HepG2 (cell line): ENCODE results near the gene FAM181A. TPM values are rescaled to one million over a fixed set of nuclear protein-coding genes. Genes with fewer than 3 reads are reported as not detected.

Source experiments
- CBX2 ChIP-seq, 2 experiments: fragments of 200-600 bp in 1 of 2; sonication (generic); formaldehyde crosslinking in 1 of 2; IDR thresholded peaks; 2 replicates each; pipeline versions ENCODE4 v1.7.0 to v1.8.1; 2018 to 2022; ENCODE audit warnings: low read depth in 2 of 2, low read length in 1 of 2, mild to moderate bottlenecking in 1 of 2, missing genetic modification reagents in 1 of 2
- DNMT1 ChIP-seq: sonication (generic); formaldehyde crosslinking; IDR thresholded peaks from 2 replicates; pipeline ENCODE4 v1.5.1; 2020; ENCODE audit warnings: mild to moderate bottlenecking, missing genetic modification reagents
- ETS1 ChIP-seq: sonication (generic); formaldehyde crosslinking; IDR thresholded peaks from 2 replicates; pipeline ENCODE4 v1.4.0; 2020; ENCODE audit warnings: missing genetic modification reagents
- FOXM1 ChIP-seq: sonication (generic); formaldehyde crosslinking; IDR thresholded peaks from 2 replicates; pipeline ENCODE4 v1.5.0; 2020; ENCODE audit warnings: missing genetic modification reagents
- KLF12 ChIP-seq: sonication (generic); formaldehyde crosslinking; IDR thresholded peaks from 2 replicates; pipeline ENCODE4 v1.4.0; 2020; ENCODE audit warnings: missing genetic modification reagents, borderline replicate concordance
- MBNL3 ChIP-seq: fragments of 250-450 bp; sonication (Bioruptor Pico); conservative IDR thresholded peaks from 2 replicates; pipeline ENCODE4 v1.8.0; 2022; ENCODE audit warnings: mild to moderate bottlenecking, inconsistent platforms
- MED8 ChIP-seq: sonication (generic); formaldehyde crosslinking; IDR thresholded peaks from 2 replicates; pipeline ENCODE4 v1.8.1; 2023; ENCODE audit warnings: mild to moderate bottlenecking, missing genetic modification reagents; ENCODE audit not compliant: insufficient replicate concordance
- MEIS1 ChIP-seq: sonication (generic); formaldehyde crosslinking; IDR thresholded peaks from 2 replicates; pipeline ENCODE4 v1.9.0; 2021; ENCODE audit warnings: mild to moderate bottlenecking, missing genetic modification reagents, moderate library complexity, borderline replicate concordance
- NBN ChIP-seq: fragments of 450-650 bp; conservative IDR thresholded peaks from 2 replicates; pipeline ENCODE4 v1.6.1; 2017
- NFE2L1 ChIP-seq: sonication (generic); formaldehyde crosslinking; IDR thresholded peaks from 2 replicates; pipeline ENCODE4 v1.4.0; 2020; ENCODE audit warnings: missing genetic modification reagents, mild to moderate bottlenecking, borderline replicate concordance
- NFKB2 ChIP-seq: sonication (generic); formaldehyde crosslinking; IDR thresholded peaks from 2 replicates; pipeline ENCODE4 v1.4.0; 2020; ENCODE audit warnings: missing genetic modification reagents, borderline replicate concordance
- NRL ChIP-seq: sonication (generic); formaldehyde crosslinking; IDR thresholded peaks from 2 replicates; pipeline ENCODE4 v1.5.0; 2020; ENCODE audit warnings: missing genetic modification reagents, mild to moderate bottlenecking, moderate library complexity, borderline replicate concordance
- PRDM15 ChIP-seq: sonication (generic); formaldehyde crosslinking; IDR thresholded peaks from 2 replicates; pipeline ENCODE4 v1.4.0; 2020; ENCODE audit warnings: missing genetic modification reagents
- SMC3 ChIP-seq: IDR thresholded peaks from 2 replicates; pipeline ENCODE4 v1.6.1; 2011; ENCODE audit warnings: low read length, improper control_type of control experiment
- UBTF ChIP-seq: sonication (generic); formaldehyde crosslinking; IDR thresholded peaks from 2 replicates; pipeline ENCODE4 v1.4.0; 2020; ENCODE audit warnings: mild to moderate bottlenecking, missing genetic modification reagents
- ZNF580 ChIP-seq: IDR thresholded peaks from 2 replicates; pipeline ENCODE4 v1.6.1; 2016; ENCODE audit warnings: low read depth, borderline replicate concordance
- ZNF678 ChIP-seq: sonication (generic); formaldehyde crosslinking; IDR thresholded peaks from 2 replicates; pipeline ENCODE4 v1.4.0; 2020; ENCODE audit warnings: mild to moderate bottlenecking, missing genetic modification reagents
- ZNF737 ChIP-seq: sonication (generic); formaldehyde crosslinking; IDR thresholded peaks from 2 replicates; pipeline ENCODE4 v1.5.0; 2020; ENCODE audit warnings: missing genetic modification reagents, mild to moderate bottlenecking, borderline replicate concordance
- polyA plus RNA-seq, 8 experiments: library from polyadenylated mRNA; depleted of rRNA in 3 of 8; stranded (reverse) in 7 of 8; unstranded in 1 of 8; fragments of >200 nt; fragmentation: Illumina TruSeq in 4 of 8; extraction: Trizol in 4 of 8; gene quantifications; 2 replicates each; pipeline versions ENCODE4 v1.2.1 to v1.2.3, GENCODE V29; 2011 to 2016; ENCODE audit warnings: low read depth in 4 of 8, missing spikeins in 1 of 8, mixed read lengths in 1 of 8; ENCODE audit not compliant: insufficient read depth in 1 of 8
- total RNA-seq, 5 experiments: library from RNA; depleted of rRNA; stranded (reverse); fragments of >200 nt; fragmentation: Illumina TruSeq; extraction: Trizol; gene quantifications; 2 replicates each; pipeline ENCODE4 v1.2.3, GENCODE V29; 2016; ENCODE audit warnings: low read depth in 1 of 5

Gene FAM181A
- total and polyA plus RNA-seq, 2 of the 13 experiments (the other 11 are each of a cell fraction or from before 2014, with no cell fraction given): 1.1 to 1.5 TPM

GRCh38 chr14:93939304-93940229, 12.4 kb downstream of the FAM181A start (continued):
- TF ChIP-seq ETS1 (CRISPR knock-in tag) (no peak), CBX2 (IDR thresholded peaks at IDR 0.05; ENCODE audit: low read depth, low read length) (no peak), CBX2 (CRISPR knock-in tag; IDR thresholded peaks at IDR 0.05; ENCODE audit: low read depth) (no peak), NFKB2 (CRISPR knock-in tag) (peak; percentile 71; the same call in 1 of the 2 replicates), MEIS1 (CRISPR knock-in tag) (no peak), ZNF580 (CRISPR knock-in tag) (no peak), DNMT1 (CRISPR knock-in tag) (peak; percentile 79), UBTF (CRISPR knock-in tag) (peak; percentile 48; the same call in 1 of the 2 replicates), FOXM1 (CRISPR knock-in tag) (no peak), NFE2L1 (CRISPR knock-in tag) (no peak), ZNF737 (CRISPR knock-in tag) (no peak), PRDM15 (CRISPR knock-in tag) (no peak), SMC3 (peak; percentile 52; the same call in 1 of the 2 replicates), NBN (no peak), MBNL3 (CRISPR knock-in tag) (no peak), KLF12 (CRISPR knock-in tag) (no peak), NRL (CRISPR knock-in tag) (no peak), ZNF678 (CRISPR knock-in tag) (no peak), MED8 (CRISPR knock-in tag) (no peak)
